Measurements from ENCODE around the gene GAS2.

DNA sequence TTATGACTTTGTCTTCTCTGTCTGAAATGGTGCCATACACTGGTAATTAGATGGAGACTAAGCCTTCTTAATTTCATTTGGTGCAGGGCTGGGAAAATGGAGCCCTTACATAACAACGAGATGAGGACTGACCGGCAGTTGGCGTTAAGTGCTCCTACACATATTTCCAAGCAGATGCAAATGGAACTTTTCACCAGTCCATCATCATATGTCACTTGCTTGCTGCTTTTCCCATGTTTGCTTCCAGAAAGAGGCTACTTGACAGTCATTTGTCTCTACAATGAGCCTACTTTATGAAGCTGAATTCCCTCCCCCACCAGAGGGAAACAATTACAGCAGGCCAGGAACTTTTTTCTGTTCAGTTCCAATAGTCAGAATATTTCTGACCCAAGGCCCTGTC is 130.6 kb downstream of the GAS2 start:
- TF ChIP-seq, protein P1, sequence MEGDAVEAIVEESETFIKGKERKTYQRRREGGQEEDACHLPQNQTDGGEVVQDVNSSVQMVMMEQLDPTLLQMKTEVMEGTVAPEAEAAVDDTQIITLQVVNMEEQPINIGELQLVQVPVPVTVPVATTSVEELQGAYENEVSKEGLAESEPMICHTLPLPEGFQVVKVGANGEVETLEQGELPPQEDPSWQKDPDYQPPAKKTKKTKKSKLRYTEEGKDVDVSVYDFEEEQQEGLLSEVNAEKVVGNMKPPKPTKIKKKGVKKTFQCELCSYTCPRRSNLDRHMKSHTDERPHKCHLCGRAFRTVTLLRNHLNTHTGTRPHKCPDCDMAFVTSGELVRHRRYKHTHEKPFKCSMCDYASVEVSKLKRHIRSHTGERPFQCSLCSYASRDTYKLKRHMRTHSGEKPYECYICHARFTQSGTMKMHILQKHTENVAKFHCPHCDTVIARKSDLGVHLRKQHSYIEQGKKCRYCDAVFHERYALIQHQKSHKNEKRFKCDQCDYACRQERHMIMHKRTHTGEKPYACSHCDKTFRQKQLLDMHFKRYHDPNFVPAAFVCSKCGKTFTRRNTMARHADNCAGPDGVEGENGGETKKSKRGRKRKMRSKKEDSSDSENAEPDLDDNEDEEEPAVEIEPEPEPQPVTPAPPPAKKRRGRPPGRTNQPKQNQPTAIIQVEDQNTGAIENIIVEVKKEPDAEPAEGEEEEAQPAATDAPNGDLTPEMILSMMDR (IDR thresholded peaks at IDR 0.05): no peak
- no peak for TF ChIP-seq EZH2 (IDR thresholded peaks at IDR 0.05; ENCODE audit: borderline replicate concordance, insufficient read depth, low read depth, low read length, poor library complexity, severe bottlenecking)

Data from B cell (primary cell).